PC-3 (cell line): ENCODE measurements around the gene SCAF4. TPM values are rescaled to one million over a fixed set of nuclear protein-coding genes. Genes with fewer than 3 reads are reported as not detected.

Source experiments
- ATAC-seq: fragments of 200-7000 bp; cut with Tn5 transposase; 2 replicates; pipeline ENCODE4 v1.9.1; 2020; ENCODE audit warnings: mild to moderate bottlenecking, moderate library complexity
- BruUV-seq: library from RNA; stranded (reverse); fragments of 400-500 nt; replicated peaks from 2 replicates; lab custom pipeline; 2021; lab: Mats Ljungman, UMichigan
- CTCF ChIA-PET: fragments of 300-600 bp; sonication (Branson Sonifier 250); formaldehyde crosslinking; loops from one replicate; lab custom pipeline; 2022; ENCODE audit warnings: antibody characterized with exemption; lab: Charles Lee
- POLR2A ChIA-PET: fragments of 300-600 bp; sonication (Branson Sonifier 250); formaldehyde crosslinking; loops from one replicate; lab custom pipeline; 2022; ENCODE audit warnings: antibody characterized with exemption; ENCODE audit not compliant: unreplicated experiment; lab: Charles Lee
- DNase-seq: peaks from one replicate; pipeline ENCODE4 v3.0.0-alpha.2; 2015
- H2AFZ ChIP-seq: fragments of 300-600 bp; sonication (generic); 2 replicates; pipeline ENCODE4 v1.6.0; 2016; ENCODE audit warnings: antibody characterized with exemption, low read length
- H3F3A ChIP-seq: fragments of 300-600 bp; sonication (generic); one replicate; pipeline ENCODE4 v1.6.0; 2017; ENCODE audit warnings: antibody characterized with exemption, low read length, control low read depth, mild to moderate bottlenecking; ENCODE audit not compliant: unreplicated experiment
- H3K27ac ChIP-seq: fragments of 300-600 bp; sonication (generic); 2 replicates; pipeline ENCODE4 v1.5.1; 2016; ENCODE audit warnings: mild to moderate bottlenecking, low read length
- H3K27me3 ChIP-seq: fragments of 300-600 bp; sonication (generic); 2 replicates; pipeline ENCODE4 v1.6.1; 2016; ENCODE audit warnings: low read length, mixed read lengths
- H3K36me3 ChIP-seq: fragments of 300-600 bp; sonication (generic); 2 replicates; pipeline ENCODE4 v1.6.1; 2016; ENCODE audit warnings: low read depth, mixed run types, low read length, mixed read lengths
- H3K4me1 ChIP-seq: fragments of 300-600 bp; sonication (generic); 2 replicates; pipeline ENCODE4 v1.5.1; 2016; ENCODE audit warnings: low read length; ENCODE audit not compliant: insufficient read depth
- H3K4me2 ChIP-seq: fragments of 300-600 bp; sonication (generic); 2 replicates; pipeline ENCODE4 v1.6.0; 2016; ENCODE audit warnings: low read length
- H3K4me3 ChIP-seq: fragments of 300-600 bp; sonication (generic); 2 replicates; pipeline ENCODE4 v1.5.1; 2016; ENCODE audit warnings: mild to moderate bottlenecking, low read length, mixed read lengths
- H3K79me2 ChIP-seq: fragments of 300-600 bp; sonication (generic); 2 replicates; pipeline ENCODE4 v1.6.1; 2017; ENCODE audit warnings: low read length, mixed read lengths
- H3K9ac ChIP-seq: fragments of 300-600 bp; sonication (generic); 2 replicates; pipeline ENCODE4 v1.6.0; 2016; ENCODE audit warnings: mild to moderate bottlenecking, low read length
- H3K9me2 ChIP-seq: fragments of 300-600 bp; sonication (generic); replicated peaks from 2 replicates; pipeline ENCODE4 v1.6.1; 2016; ENCODE audit warnings: mixed run types, low read length, mixed read lengths
- H3K9me3 ChIP-seq: fragments of 300-600 bp; sonication (generic); 2 replicates; pipeline ENCODE4 v1.6.1; 2016; ENCODE audit warnings: low read length, mixed read lengths
- H4K20me1 ChIP-seq: fragments of 300-600 bp; sonication (generic); 2 replicates; pipeline ENCODE4 v1.6.1; 2016; ENCODE audit warnings: low read length, mixed read lengths
- EZH2 ChIP-seq: fragments of 300-600 bp; sonication (generic); IDR thresholded peaks from one replicate; pipeline ENCODE4 v1.6.1; 2017; ENCODE audit warnings: antibody characterized with exemption, mild to moderate bottlenecking, low read length; ENCODE audit not compliant: unreplicated experiment
- EZH2phosphoT487 ChIP-seq: fragments of 300-600 bp; sonication (generic); IDR thresholded peaks from 2 replicates; pipeline ENCODE4 v1.6.1; 2018; ENCODE audit warnings: mild to moderate bottlenecking, antibody characterized with exemption, low read length, borderline replicate concordance
- intact Hi-C: fragments of 100-400 bp; cut with micrococcal nuclease; formaldehyde crosslinking; loops from 2 replicates; pipeline ENCODE4 v1.9.0; 2023
- total RNA-seq: library from RNA; depleted of rRNA; stranded (reverse); fragments of >200 nt; gene quantifications from 2 replicates; pipeline ENCODE4 v1.2.3, GENCODE V29; 2014
- TF ChIP-seq, protein P1 (sequence below): fragments of 300-600 bp; sonication (generic); conservative IDR thresholded peaks from 2 replicates; pipeline ENCODE4 v1.5.1; 2017; ENCODE audit warnings: antibody characterized with exemption, low read depth, mild to moderate bottlenecking, low read length

Gene SCAF4
- total RNA-seq, 1 experiment from 2014 or later = 11.2 TPM

DNA sequence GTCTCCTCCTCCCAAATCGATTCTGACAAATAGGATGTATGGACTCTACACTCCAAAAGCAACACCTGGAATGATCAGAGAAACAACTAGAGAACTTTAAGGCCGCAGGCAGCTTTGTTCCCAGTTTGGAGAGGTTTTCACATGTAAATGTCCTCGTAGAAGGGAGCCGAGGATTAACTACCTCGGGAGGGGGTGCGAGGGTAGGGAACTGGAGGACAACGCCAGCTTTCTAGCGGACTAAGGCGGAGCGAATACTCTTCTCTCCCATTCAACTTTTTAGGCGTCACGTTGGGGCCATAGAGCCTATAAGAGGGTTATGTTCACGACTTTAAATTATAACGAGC is 1.2 kb downstream of the SCAF4 start:
- no peaks in the 10 kb centered on the region for H3K36me3 ChIP-seq
- peak overlapping the region; percentile 80 for H3K4me3 ChIP-seq
- no peaks in the 10 kb centered on the region for H3K9me3 ChIP-seq
- DNase-seq (peak; percentile 37), ATAC-seq (peak; percentile 2)
- H3K27me3 ChIP-seq = no peaks in the 10 kb centered on the region
- no peak overlapping the region for H3K27ac ChIP-seq
- ChIA-PET CTCF (no interaction called here), POLR2A (no interaction called here)
- H3K4me1 ChIP-seq = peaks cover 25% of the 10 kb centered on the region
- peaks cover 68% of the 10 kb centered on the region for H3K79me2 ChIP-seq
- TF ChIP-seq EZH2 (no peak), EZH2phosphoT487 (no peak)
- TF ChIP-seq, protein P1, sequence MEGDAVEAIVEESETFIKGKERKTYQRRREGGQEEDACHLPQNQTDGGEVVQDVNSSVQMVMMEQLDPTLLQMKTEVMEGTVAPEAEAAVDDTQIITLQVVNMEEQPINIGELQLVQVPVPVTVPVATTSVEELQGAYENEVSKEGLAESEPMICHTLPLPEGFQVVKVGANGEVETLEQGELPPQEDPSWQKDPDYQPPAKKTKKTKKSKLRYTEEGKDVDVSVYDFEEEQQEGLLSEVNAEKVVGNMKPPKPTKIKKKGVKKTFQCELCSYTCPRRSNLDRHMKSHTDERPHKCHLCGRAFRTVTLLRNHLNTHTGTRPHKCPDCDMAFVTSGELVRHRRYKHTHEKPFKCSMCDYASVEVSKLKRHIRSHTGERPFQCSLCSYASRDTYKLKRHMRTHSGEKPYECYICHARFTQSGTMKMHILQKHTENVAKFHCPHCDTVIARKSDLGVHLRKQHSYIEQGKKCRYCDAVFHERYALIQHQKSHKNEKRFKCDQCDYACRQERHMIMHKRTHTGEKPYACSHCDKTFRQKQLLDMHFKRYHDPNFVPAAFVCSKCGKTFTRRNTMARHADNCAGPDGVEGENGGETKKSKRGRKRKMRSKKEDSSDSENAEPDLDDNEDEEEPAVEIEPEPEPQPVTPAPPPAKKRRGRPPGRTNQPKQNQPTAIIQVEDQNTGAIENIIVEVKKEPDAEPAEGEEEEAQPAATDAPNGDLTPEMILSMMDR = no peak
- no peaks in the 10 kb centered on the region for H3F3A ChIP-seq
- intact Hi-C loops = loop anchor here (2.0 to 5.0 kb wide), 3 partner anchors 16 to 70 kb away; no protein-coding TSS in a partner anchor
- H2AFZ ChIP-seq = no peak overlapping the region
- peaks cover 49% of the 10 kb centered on the region for H4K20me1 ChIP-seq
- H3K9ac ChIP-seq = peak overlapping the region; percentile 98
- no peaks in the 10 kb centered on the region for H3K9me2 ChIP-seq
- peak overlapping the region; percentile 85 for H3K4me2 ChIP-seq
- TSS peak; percentile 49 for BruUV-seq

DNA sequence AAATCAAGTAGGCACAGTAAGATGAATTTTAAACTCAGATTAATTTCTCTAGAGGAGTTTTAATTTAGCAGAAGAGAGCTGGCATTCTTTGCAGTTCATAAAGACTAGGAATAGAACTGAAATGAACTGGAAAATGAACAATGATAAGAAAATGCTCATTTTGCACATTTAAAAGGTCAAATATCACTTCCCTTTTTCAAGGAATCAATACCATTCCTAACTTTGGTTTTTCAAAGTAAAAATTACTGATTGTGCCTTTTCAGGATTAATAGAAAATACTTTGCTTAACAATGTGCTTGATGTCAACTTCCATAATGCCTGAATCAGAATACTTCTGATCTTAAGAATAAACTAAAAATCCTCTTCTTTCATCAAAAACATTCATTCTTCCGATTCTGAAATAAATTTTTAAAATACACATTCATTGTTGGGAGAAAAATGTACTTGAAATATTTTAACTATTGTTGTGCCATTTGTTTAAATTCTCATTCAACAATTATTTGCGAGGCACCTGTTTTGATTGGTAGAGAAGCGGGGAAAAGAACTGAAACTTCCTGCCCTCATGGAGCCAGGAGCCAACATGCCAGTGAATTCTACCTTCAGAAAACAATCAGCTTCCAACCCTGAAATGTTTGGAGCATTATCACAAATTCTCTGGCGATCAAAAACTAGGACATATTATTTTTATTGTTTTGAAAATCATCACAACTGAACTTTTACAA is 2.1 kb downstream of the SCAF4 start:
- Histone ChIP-seq H3K9ac (peak overlapping the region; percentile 98), H3F3A (no peaks in the 10 kb centered on the region), H3K4me1 (peaks cover 29% of the 10 kb centered on the region), H4K20me1 (peaks cover 57% of the 10 kb centered on the region), H3K9me3 (no peaks in the 10 kb centered on the region), H3K27ac (no peak overlapping the region), H3K27me3 (no peaks in the 10 kb centered on the region), H3K4me2 (peak overlapping the region; percentile 85), H3K36me3 (no peaks in the 10 kb centered on the region), H2AFZ (no peak overlapping the region), H3K9me2 (no peaks in the 10 kb centered on the region), H3K79me2 (peaks cover 77% of the 10 kb centered on the region), H3K4me3 (peak overlapping the region; percentile 80)
- POLR2A ChIA-PET = no interaction called here
- no TSS peak for BruUV-seq
- intact Hi-C loops = loop anchor here (2.0 to 5.0 kb wide), 3 partner anchors 15 to 69 kb away; no protein-coding TSS in a partner anchor
- DNase-seq = no peak
- ATAC-seq = no peak
- TF ChIP-seq EZH2 (no peak), EZH2phosphoT487 (no peak)
- TF ChIP-seq, protein P1 = no peak
- CTCF ChIA-PET = interaction anchor here (0.6 kb wide), 1 partner anchor 16 kb away, joined by 4 read pairs; no protein-coding TSS in a partner anchor

DNA sequence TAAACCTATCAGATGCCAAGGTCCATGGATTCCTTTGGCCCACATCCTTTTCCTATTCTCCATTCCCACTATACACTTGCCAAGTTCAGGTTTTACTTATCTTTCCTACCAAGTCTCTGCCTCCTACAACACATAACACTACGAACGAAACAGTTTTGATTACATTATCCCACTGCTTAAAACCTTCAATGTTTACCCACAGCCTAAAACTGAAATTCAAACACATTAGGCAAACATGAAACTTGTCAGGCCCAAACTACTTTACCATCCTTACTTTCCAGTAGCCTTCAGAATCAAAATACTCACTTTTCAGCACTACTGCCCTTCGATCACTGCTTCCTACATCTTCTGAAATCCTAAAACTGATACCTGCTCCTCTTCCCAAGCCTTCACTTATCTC is 3.0 kb downstream of the SCAF4 start:
- Histone ChIP-seq H3K27me3 (no peaks in the 10 kb centered on the region), H2AFZ (no peak overlapping the region), H3K9me3 (no peaks in the 10 kb centered on the region), H3K9me2 (no peaks in the 10 kb centered on the region), H3K4me2 (peak overlapping the region; percentile 85), H3K79me2 (peaks cover 85% of the 10 kb centered on the region), H4K20me1 (peaks cover 66% of the 10 kb centered on the region), H3K4me1 (peaks cover 32% of the 10 kb centered on the region), H3K9ac (no peak overlapping the region), H3F3A (no peaks in the 10 kb centered on the region), H3K4me3 (peak overlapping the region; percentile 80), H3K36me3 (no peaks in the 10 kb centered on the region), H3K27ac (no peak overlapping the region)
- TF ChIP-seq, protein P1 = no peak
- no peak for ATAC-seq
- ChIA-PET POLR2A (no interaction called here), CTCF (interaction anchor here (0.6 kb wide), 1 partner anchor 17 kb away, joined by 4 read pairs; no protein-coding TSS in a partner anchor)
- no peak for DNase-seq
- intact Hi-C loops = no loop called here
- no TSS peak for BruUV-seq
